Measurements from ENCODE around the gene BDH2. TPM values are rescaled to one million over a fixed set of nuclear protein-coding genes. Genes with fewer than 3 reads are reported as not detected.
A peak's percentile ranks its signal among the peaks of the same experiment; 100 is the strongest.

Gene BDH2
- total and polyA plus RNA-seq, 2 experiments from 2014 or later = 36.5 to 73.9 TPM

DNA sequence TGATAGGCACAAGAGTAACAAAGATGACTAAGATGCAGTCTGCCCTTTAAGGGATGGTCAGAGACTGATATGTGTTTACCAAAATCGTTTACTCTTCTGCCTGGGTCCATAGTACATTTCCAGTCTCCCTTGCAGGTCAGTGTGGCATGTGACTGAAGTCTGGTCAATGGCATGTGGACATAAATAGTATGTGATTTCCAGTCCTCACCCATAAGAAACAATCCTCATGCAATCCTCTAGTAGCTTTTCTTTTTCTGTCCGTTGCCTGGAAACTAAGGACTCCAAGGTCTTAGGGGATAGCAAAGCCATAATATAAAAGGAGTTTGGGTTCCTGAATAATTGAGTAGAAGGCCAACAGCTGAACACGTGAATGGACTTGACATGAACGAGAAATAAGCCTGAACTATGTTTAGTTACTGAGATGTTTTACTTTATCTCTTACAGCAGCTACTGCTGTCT is 24.2 kb downstream of the BDH2 start:
- no peaks in the 10 kb centered on the region; the same call in 2 of the 3 replicates for H3K36me3 Mint-ChIP-seq (ENCODE audit: low read depth)
- no peaks in the 10 kb centered on the region for H3K79me2 ChIP-seq (replicated peaks; ENCODE audit: insufficient read depth)
- peaks cover 13% of the 10 kb centered on the region for H3K27me3 Mint-ChIP-seq (ENCODE audit: insufficient read depth, low read depth, poor library complexity)
- no peaks in the 10 kb centered on the region for H3K9me3 Mint-ChIP-seq
- peak overlapping the region; percentile 59 for H3K4me3 ChIP-seq
- no peak for TF ChIP-seq NANOG (IDR thresholded peaks at IDR 0.05; ENCODE audit: borderline replicate concordance)
- TF ChIP-seq, protein P1, sequence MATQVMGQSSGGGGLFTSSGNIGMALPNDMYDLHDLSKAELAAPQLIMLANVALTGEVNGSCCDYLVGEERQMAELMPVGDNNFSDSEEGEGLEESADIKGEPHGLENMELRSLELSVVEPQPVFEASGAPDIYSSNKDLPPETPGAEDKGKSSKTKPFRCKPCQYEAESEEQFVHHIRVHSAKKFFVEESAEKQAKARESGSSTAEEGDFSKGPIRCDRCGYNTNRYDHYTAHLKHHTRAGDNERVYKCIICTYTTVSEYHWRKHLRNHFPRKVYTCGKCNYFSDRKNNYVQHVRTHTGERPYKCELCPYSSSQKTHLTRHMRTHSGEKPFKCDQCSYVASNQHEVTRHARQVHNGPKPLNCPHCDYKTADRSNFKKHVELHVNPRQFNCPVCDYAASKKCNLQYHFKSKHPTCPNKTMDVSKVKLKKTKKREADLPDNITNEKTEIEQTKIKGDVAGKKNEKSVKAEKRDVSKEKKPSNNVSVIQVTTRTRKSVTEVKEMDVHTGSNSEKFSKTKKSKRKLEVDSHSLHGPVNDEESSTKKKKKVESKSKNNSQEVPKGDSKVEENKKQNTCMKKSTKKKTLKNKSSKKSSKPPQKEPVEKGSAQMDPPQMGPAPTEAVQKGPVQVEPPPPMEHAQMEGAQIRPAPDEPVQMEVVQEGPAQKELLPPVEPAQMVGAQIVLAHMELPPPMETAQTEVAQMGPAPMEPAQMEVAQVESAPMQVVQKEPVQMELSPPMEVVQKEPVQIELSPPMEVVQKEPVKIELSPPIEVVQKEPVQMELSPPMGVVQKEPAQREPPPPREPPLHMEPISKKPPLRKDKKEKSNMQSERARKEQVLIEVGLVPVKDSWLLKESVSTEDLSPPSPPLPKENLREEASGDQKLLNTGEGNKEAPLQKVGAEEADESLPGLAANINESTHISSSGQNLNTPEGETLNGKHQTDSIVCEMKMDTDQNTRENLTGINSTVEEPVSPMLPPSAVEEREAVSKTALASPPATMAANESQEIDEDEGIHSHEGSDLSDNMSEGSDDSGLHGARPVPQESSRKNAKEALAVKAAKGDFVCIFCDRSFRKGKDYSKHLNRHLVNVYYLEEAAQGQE (IDR thresholded peaks at IDR 0.05; ENCODE audit: unreplicated experiment) = no peak
- TF ChIP-seq, protein P2, sequence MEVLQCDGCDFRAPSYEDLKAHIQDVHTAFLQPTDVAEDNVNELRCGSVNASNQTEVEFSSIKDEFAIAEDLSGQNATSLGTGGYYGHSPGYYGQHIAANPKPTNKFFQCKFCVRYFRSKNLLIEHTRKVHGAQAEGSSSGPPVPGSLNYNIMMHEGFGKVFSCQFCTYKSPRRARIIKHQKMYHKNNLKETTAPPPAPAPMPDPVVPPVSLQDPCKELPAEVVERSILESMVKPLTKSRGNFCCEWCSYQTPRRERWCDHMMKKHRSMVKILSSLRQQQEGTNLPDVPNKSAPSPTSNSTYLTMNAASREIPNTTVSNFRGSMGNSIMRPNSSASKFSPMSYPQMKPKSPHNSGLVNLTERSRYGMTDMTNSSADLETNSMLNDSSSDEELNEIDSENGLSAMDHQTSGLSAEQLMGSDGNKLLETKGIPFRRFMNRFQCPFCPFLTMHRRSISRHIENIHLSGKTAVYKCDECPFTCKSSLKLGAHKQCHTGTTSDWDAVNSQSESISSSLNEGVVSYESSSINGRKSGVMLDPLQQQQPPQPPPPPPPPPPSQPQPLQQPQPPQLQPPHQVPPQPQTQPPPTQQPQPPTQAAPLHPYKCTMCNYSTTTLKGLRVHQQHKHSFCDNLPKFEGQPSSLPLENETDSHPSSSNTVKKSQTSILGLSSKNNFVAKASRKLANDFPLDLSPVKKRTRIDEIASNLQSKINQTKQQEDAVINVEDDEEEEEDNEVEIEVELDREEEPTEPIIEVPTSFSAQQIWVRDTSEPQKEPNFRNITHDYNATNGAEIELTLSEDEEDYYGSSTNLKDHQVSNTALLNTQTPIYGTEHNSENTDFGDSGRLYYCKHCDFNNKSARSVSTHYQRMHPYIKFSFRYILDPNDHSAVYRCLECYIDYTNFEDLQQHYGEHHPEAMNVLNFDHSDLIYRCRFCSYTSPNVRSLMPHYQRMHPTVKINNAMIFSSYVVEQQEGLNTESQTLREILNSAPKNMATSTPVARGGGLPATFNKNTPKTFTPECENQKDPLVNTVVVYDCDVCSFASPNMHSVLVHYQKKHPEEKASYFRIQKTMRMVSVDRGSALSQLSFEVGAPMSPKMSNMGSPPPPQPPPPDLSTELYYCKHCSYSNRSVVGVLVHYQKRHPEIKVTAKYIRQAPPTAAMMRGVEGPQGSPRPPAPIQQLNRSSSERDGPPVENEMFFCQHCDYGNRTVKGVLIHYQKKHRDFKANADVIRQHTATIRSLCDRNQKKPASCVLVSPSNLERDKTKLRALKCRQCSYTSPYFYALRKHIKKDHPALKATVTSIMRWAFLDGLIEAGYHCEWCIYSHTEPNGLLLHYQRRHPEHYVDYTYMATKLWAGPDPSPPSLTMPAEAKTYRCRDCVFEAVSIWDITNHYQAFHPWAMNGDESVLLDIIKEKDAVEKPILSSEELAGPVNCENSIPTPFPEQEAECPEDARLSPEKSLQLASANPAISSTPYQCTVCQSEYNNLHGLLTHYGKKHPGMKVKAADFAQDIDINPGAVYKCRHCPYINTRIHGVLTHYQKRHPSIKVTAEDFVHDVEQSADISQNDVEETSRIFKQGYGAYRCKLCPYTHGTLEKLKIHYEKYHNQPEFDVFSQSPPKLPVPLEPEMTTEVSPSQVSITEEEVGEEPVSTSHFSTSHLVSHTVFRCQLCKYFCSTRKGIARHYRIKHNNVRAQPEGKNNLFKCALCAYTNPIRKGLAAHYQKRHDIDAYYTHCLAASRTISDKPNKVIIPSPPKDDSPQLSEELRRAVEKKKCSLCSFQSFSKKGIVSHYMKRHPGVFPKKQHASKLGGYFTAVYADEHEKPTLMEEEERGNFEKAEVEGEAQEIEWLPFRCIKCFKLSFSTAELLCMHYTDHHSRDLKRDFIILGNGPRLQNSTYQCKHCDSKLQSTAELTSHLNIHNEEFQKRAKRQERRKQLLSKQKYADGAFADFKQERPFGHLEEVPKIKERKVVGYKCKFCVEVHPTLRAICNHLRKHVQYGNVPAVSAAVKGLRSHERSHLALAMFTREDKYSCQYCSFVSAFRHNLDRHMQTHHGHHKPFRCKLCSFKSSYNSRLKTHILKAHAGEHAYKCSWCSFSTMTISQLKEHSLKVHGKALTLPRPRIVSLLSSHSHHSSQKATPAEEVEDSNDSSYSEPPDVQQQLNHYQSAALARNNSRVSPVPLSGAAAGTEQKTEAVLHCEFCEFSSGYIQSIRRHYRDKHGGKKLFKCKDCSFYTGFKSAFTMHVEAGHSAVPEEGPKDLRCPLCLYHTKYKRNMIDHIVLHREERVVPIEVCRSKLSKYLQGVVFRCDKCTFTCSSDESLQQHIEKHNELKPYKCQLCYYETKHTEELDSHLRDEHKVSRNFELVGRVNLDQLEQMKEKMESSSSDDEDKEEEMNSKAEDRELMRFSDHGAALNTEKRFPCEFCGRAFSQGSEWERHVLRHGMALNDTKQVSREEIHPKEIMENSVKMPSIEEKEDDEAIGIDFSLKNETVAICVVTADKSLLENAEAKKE (CRISPR knock-in tag; IDR thresholded peaks at IDR 0.05) = no peak
- no peak for TF ChIP-seq ZNF331 (CRISPR knock-in tag; IDR thresholded peaks at IDR 0.05; ENCODE audit: low read depth)
- TF ChIP-seq JUNB (IDR thresholded peaks at IDR 0.05; ENCODE audit: unreplicated experiment) = no peak
- TF ChIP-seq CREB1 (CRISPR knock-in tag; IDR thresholded peaks at IDR 0.05; ENCODE audit: low read depth) = no peak
- no peak for TF ChIP-seq POLR2AphosphoS5 (IDR thresholded peaks at IDR 0.05; ENCODE audit: low read depth)
- no peak for TF ChIP-seq CTCF (conservative IDR thresholded peaks at IDR 0.05; ENCODE audit: low read depth in 2 of 2)
- TF ChIP-seq ETS1 (IDR thresholded peaks at IDR 0.05) = no peak
- no peak for TF ChIP-seq EZH2 (IDR thresholded peaks at IDR 0.05; ENCODE audit: low read depth, unreplicated experiment)
- TF ChIP-seq EZH2phosphoT487 (IDR thresholded peaks at IDR 0.05; ENCODE audit: unreplicated experiment) = no peak
- no peak for TF ChIP-seq STAT1 (IDR thresholded peaks at IDR 0.05; ENCODE audit: unreplicated experiment)
- no peak for TF ChIP-seq ZNF114 (CRISPR knock-in tag; IDR thresholded peaks at IDR 0.05)
- H4K20me1 ChIP-seq (replicated peaks; ENCODE audit: insufficient read depth) = no peaks in the 10 kb centered on the region
- no peaks in the 10 kb centered on the region for H3F3A ChIP-seq (replicated peaks; ENCODE audit: low read depth)
- H3K4me2 ChIP-seq = peak overlapping the region; percentile 78
- H3K27ac ChIP-seq (ENCODE audit: low read depth) = no peak overlapping the region
- no peaks in the 10 kb centered on the region for H3K9me2 ChIP-seq (ENCODE audit: insufficient read depth)
- H3K27ac Mint-ChIP-seq = no peak overlapping the region
- no peaks in the 10 kb centered on the region for H3K36me3 ChIP-seq (ENCODE audit: insufficient read depth)
- ATAC-seq = no peak
- peak overlapping the region; percentile 73 for H3K4me3 Mint-ChIP-seq
- H3K4me1 Mint-ChIP-seq = peaks cover 13% of the 10 kb centered on the region
- H2AFZ ChIP-seq = peak overlapping the region; percentile 96
- H3K4me1 ChIP-seq (ENCODE audit: insufficient read depth) = peaks cover 4% of the 10 kb centered on the region; the same call in 1 of the 2 replicates
- peaks cover 39% of the 10 kb centered on the region for H3K27me3 ChIP-seq (ENCODE audit: insufficient read depth)
- no peak for DNase-seq (ENCODE audit: low spot score)
